Activated naive CD8-positive, alpha-beta T cell treated with anti-CD3 and anti-CD28 coated beads, Interleukin-2, amount 50 U/mL, for 24 hours (primary cell): ENCODE measurements around the gene ZNF234.
A peak's percentile ranks its signal among the peaks of the same experiment; 100 is the strongest.

Source experiments
- ATAC-seq: fragments of 150-1000 bp; cut with Tn5 transposase; one replicate; pipeline ENCODE4 v1.10.0; 2021
- DNase-seq: peaks from one replicate; pipeline ENCODE4 v3.0.0; 2021
- H3K27ac Mint-ChIP-seq: one replicate; pipeline ENCODE4 v1.8.0; 2021; ENCODE audit warnings: mild to moderate bottlenecking, mixed read lengths
- H3K27me3 Mint-ChIP-seq: one replicate; pipeline ENCODE4 v1.8.0; 2021; ENCODE audit warnings: mixed read lengths
- H3K36me3 Mint-ChIP-seq: one replicate; pipeline ENCODE4 v1.8.0; 2021; ENCODE audit warnings: low read depth, mixed read lengths
- H3K4me1 Mint-ChIP-seq: one replicate; pipeline ENCODE4 v1.8.0; 2021; ENCODE audit warnings: mixed read lengths
- H3K4me3 Mint-ChIP-seq: one replicate; pipeline ENCODE4 v1.8.0; 2021; ENCODE audit warnings: mild to moderate bottlenecking, moderate library complexity, mixed read lengths
- H3K9me3 Mint-ChIP-seq: one replicate; pipeline ENCODE4 v1.8.0; 2021; ENCODE audit warnings: mixed read lengths

The ZNF234 gene

DNA sequence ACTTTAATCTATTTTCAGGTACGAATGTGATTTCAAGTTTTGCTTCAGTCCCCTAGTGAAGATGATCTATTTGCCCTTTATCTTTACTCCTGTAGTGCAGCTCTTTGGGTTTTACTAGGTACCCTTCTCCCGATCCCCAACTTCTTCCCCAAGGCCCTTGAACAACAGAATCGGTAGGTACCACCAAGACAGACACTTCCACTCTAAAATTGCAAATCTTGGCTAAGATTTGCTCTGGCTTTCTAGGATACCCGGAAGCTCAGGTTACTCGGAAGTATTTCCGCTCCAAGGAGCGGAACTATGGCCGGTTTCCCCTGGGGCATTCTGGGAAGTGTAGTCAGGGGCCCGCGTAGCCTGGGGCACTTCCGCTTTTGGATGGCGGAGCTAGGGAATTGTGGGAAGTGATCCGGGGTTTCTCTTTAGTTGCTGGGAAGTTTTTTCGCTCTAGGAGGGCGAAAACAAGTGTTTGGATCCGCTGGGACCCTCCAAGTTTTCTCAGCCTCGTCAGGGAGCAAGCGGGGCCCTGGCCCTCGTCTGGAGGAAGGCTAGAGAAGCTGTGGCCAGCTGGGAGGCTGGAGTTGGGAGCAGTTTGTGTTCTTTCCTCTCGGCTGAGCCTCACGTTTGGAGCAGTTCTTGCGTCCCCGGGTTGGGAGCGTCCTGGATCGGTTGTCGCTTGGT lies 65.9 kb downstream of the ZNF234 start:
- Mint-ChIP-seq H3K4me3 (peak overlapping the region; percentile 87), H3K4me1 (peaks cover 7% of the 10 kb centered on the region), H3K9me3 (peaks cover 35% of the 10 kb centered on the region), H3K27ac (peak overlapping the region; percentile 65), H3K36me3 (peaks cover 17% of the 10 kb centered on the region), H3K27me3 (peaks cover 7% of the 10 kb centered on the region)
- peak; percentile 99 for ATAC-seq
- DNase-seq = peak; percentile 79
